SK-N-SH treated with all-trans-retinoic acid at 6 μM for 48 hours (cell line): Measurements from ENCODE around the gene CYP11A1.

Source experiments
- ATAC-seq: fragments of 200-7000 bp; cut with Tn5 transposase; 3 replicates; pipeline ENCODE4 v1.9.1; 2020; ENCODE audit warnings: mild to moderate bottlenecking, moderate library complexity
- ARNTL ChIP-seq: fragments of 450-650 bp; formaldehyde crosslinking; IDR thresholded peaks from 2 replicates; pipeline ENCODE4 v1.5.0; 2020; ENCODE audit warnings: low read depth, mild to moderate bottlenecking, moderate library complexity, borderline replicate concordance
- BACH2 ChIP-seq: fragments of 250-450 bp; sonication (Bioruptor Pico); IDR thresholded peaks from 2 replicates; pipeline ENCODE4 v1.9.0; 2021; ENCODE audit warnings: mild to moderate bottlenecking, borderline replicate concordance
- CREB5 ChIP-seq: fragments of 250-450 bp; sonication (Bioruptor Pico); IDR thresholded peaks from 2 replicates; pipeline ENCODE4 v1.5.1; 2020; ENCODE audit warnings: low read depth, mild to moderate bottlenecking, moderate library complexity
- CSDC2 ChIP-seq: fragments of 250-450 bp; sonication (Bioruptor Pico); IDR thresholded peaks from 2 replicates; pipeline ENCODE4 v1.5.0; 2020; ENCODE audit warnings: mild to moderate bottlenecking, moderate library complexity
- CSRNP3 ChIP-seq: fragments of 250-450 bp; sonication (Bioruptor Pico); IDR thresholded peaks from 2 replicates; pipeline ENCODE4 v1.5.1; 2021; ENCODE audit warnings: mild to moderate bottlenecking, moderate library complexity
- ESRRG ChIP-seq: fragments of 250-450 bp; sonication (Bioruptor Pico); IDR thresholded peaks from 2 replicates; pipeline ENCODE4 v1.6.1; 2021; ENCODE audit warnings: mild to moderate bottlenecking
- GLIS3 ChIP-seq: fragments of 250-450 bp; sonication (Bioruptor Pico); IDR thresholded peaks from 2 replicates; pipeline ENCODE4 v1.5.0; 2020; ENCODE audit warnings: mild to moderate bottlenecking, moderate library complexity
- ISL1 ChIP-seq: fragments of 250-450 bp; sonication (Bioruptor Pico); IDR thresholded peaks from 2 replicates; pipeline ENCODE4 v2.1.2; 2022; ENCODE audit warnings: mild to moderate bottlenecking, moderate library complexity
- OSR1 ChIP-seq: fragments of 250-450 bp; sonication (Bioruptor Pico); IDR thresholded peaks from 2 replicates; pipeline ENCODE4 v1.8.0; 2022; ENCODE audit warnings: moderate library complexity, mild to moderate bottlenecking, inconsistent platforms
- PATZ1 ChIP-seq: fragments of 250-450 bp; sonication (Bioruptor Pico); IDR thresholded peaks from 2 replicates; pipeline ENCODE4 v1.8.0; 2020; ENCODE audit warnings: mild to moderate bottlenecking, moderate library complexity, borderline replicate concordance
- PPARA ChIP-seq: fragments of 250-450 bp; sonication (Bioruptor Pico); IDR thresholded peaks from 2 replicates; pipeline ENCODE4 v1.5.0; 2020; ENCODE audit warnings: mild to moderate bottlenecking, borderline replicate concordance
- RARB ChIP-seq: fragments of 250-450 bp; sonication (Bioruptor Pico); IDR thresholded peaks from 2 replicates; pipeline ENCODE4 v1.8.0; 2021; ENCODE audit warnings: mild to moderate bottlenecking, moderate library complexity
- SNAI2 ChIP-seq: fragments of 250-450 bp; sonication (Bioruptor Pico); IDR thresholded peaks from 2 replicates; pipeline ENCODE4 v1.5.0; 2020; ENCODE audit warnings: mild to moderate bottlenecking, moderate library complexity
- TOX ChIP-seq: fragments of 250-450 bp; sonication (Bioruptor Pico); IDR thresholded peaks from 2 replicates; pipeline ENCODE4 v1.8.0; 2021; ENCODE audit warnings: mild to moderate bottlenecking, moderate library complexity, borderline replicate concordance
- TSHZ2 ChIP-seq: fragments of 250-450 bp; sonication (Bioruptor Pico); IDR thresholded peaks from 2 replicates; pipeline ENCODE4 v1.5.0; 2020; ENCODE audit warnings: mild to moderate bottlenecking, moderate library complexity
- ZFP3 ChIP-seq: fragments of 250-450 bp; sonication (Bioruptor Pico); IDR thresholded peaks from 2 replicates; pipeline ENCODE4 v1.5.0; 2020; ENCODE audit warnings: mild to moderate bottlenecking, moderate library complexity
- ZNF565 ChIP-seq: fragments of 450-650 bp; formaldehyde crosslinking; conservative IDR thresholded peaks from 2 replicates; pipeline ENCODE4 v1.5.0; 2020; ENCODE audit warnings: low read depth, mild to moderate bottlenecking, moderate library complexity
- ZNF70 ChIP-seq: fragments of 450-650 bp; formaldehyde crosslinking; IDR thresholded peaks from 2 replicates; pipeline ENCODE4 v1.5.0; 2020; ENCODE audit warnings: mild to moderate bottlenecking, moderate library complexity
- ZNF8 ChIP-seq: fragments of 450-650 bp; formaldehyde crosslinking; IDR thresholded peaks from 2 replicates; pipeline ENCODE4 v1.5.0; 2020; ENCODE audit warnings: mild to moderate bottlenecking, moderate library complexity

Gene CYP11A1

GRCh38 chr15:74403991-74404563, 36.6 kb upstream of the CYP11A1 start (continued):
- TF ChIP-seq CSRNP3 (no peak), OSR1 (CRISPR knock-in tag) (no peak)

- ATAC-seq: no peak
These were observed 36.1 kb upstream of the CYP11A1 start for GRCh38 chr15:74403588-74403919.

More at GRCh38 chr15:74403588-74403919, 36.1 kb upstream of the CYP11A1 start:
- TF ChIP-seq RARB (CRISPR knock-in tag) (no peak), ARNTL (CRISPR knock-in tag) (no peak), BACH2 (no peak), CREB5 (CRISPR knock-in tag) (no peak), PATZ1 (CRISPR knock-in tag) (no peak), CSDC2 (CRISPR knock-in tag) (no peak), ZNF70 (CRISPR knock-in tag) (no peak), CSRNP3 (no peak), GLIS3 (CRISPR knock-in tag) (no peak), ESRRG (CRISPR knock-in tag) (no peak), ZNF565 (no peak), ZFP3 (CRISPR knock-in tag) (no peak), OSR1 (CRISPR knock-in tag) (no peak), TOX (CRISPR knock-in tag) (no peak), PPARA (CRISPR knock-in tag) (no peak), TSHZ2 (CRISPR knock-in tag) (no peak), ZNF8 (CRISPR knock-in tag) (no peak), ISL1 (no peak), SNAI2 (CRISPR knock-in tag) (no peak)
- TF ChIP-seq, all 23 proteins: peak for 0
